H1 (cell line): ENCODE results near the gene TOB1. TPM values are rescaled to one million over a fixed set of nuclear protein-coding genes. Genes with fewer than 3 reads are reported as not detected.
A peak's percentile ranks its signal among the peaks of the same experiment; 100 is the strongest.

Experiments used
- CTCF ChIA-PET: fragments of 300-600 bp; sonication (Branson Sonifier 250); formaldehyde crosslinking; loops from one replicate; lab custom pipeline; 2021; ENCODE audit not compliant: partially characterized antibody; lab: Charles Lee
- POLR2A ChIA-PET: fragments of 300-600 bp; sonication (Branson Sonifier 250); formaldehyde crosslinking; loops from one replicate; lab custom pipeline; 2021; ENCODE audit warnings: inconsistent platforms; ENCODE audit not compliant: partially characterized antibody; lab: Charles Lee
- DNase-seq, 2 experiments: peaks; one replicate each; pipeline versions ENCODE4 v3.0.0 to v3.0.0-alpha.2; 2010 to 2022; ENCODE audit warnings: low spot score in 2 of 2, low read depth in 1 of 2, mixed read lengths in 1 of 2
- FAIRE-seq: peaks from 2 replicates; lab custom pipeline; 2011; peaks lifted over from hg19 to GRCh38; lab: Jason Lieb, UNC
- H2AFZ ChIP-seq: 2 replicates; pipeline ENCODE4 v1.8.1; 2012; ENCODE audit warnings: low read length, inconsistent platforms
- H2AK5ac ChIP-seq: 2 replicates; pipeline ENCODE4 v1.6.1; 2013; ENCODE audit warnings: low read depth, low read length
- H2BK120ac ChIP-seq: replicated peaks from 2 replicates; pipeline ENCODE3; 2013; ENCODE audit warnings: low read depth, low read length, inconsistent platforms
- H2BK12ac ChIP-seq: 2 replicates; pipeline ENCODE4 v1.6.1; 2013; ENCODE audit warnings: low read depth, low read length
- H2BK15ac ChIP-seq: 2 replicates; pipeline ENCODE4 v1.6.1; 2013; ENCODE audit warnings: low read length
- H2BK20ac ChIP-seq: 2 replicates; pipeline ENCODE4 v1.6.1; 2013; ENCODE audit warnings: low read length
- H2BK5ac ChIP-seq: 2 replicates; pipeline ENCODE4 v1.6.1; 2013; ENCODE audit warnings: low read depth, low read length
- H3K14ac ChIP-seq: 2 replicates; pipeline ENCODE4 v1.6.1; 2013; ENCODE audit warnings: inconsistent platforms; ENCODE audit not compliant: insufficient read length
- H3K18ac ChIP-seq: 2 replicates; pipeline ENCODE4 v1.6.1; 2013; ENCODE audit warnings: low read length; ENCODE audit errors: extremely low read depth
- H3K23ac ChIP-seq: 2 replicates; pipeline ENCODE4 v1.6.1; 2013; ENCODE audit warnings: inconsistent platforms; ENCODE audit not compliant: insufficient read length
- H3K23me2 ChIP-seq: 2 replicates; pipeline ENCODE4 v1.6.1; 2013; ENCODE audit warnings: low read depth, low read length
- H3K27ac ChIP-seq: 2 replicates; pipeline ENCODE4 v1.6.1; 2011; ENCODE audit warnings: low read depth, low read length, inconsistent platforms
- H3K27me3 ChIP-seq, 4 experiments: replicated peaks in 1 of 4; 1 replicate in 1 of 4; 2 replicates in 3 of 4; pipeline versions ENCODE4 v1.6.1 to v1.8.1; 2011 to 2013; ENCODE audit warnings: low read length in 3 of 4, mild to moderate bottlenecking in 3 of 4, inconsistent platforms in 2 of 4, mixed read lengths in 2 of 4, moderate library complexity in 1 of 4; ENCODE audit not compliant: control insufficient read depth in 3 of 4, insufficient read depth in 3 of 4; ENCODE audit errors: extremely low read depth in 1 of 4
- H3K36me3 ChIP-seq, 4 experiments: 2 replicates each; pipeline versions ENCODE4 v1.6.1 to v1.8.1; 2011 to 2013; ENCODE audit warnings: mild to moderate bottlenecking in 4 of 4, low read length in 3 of 4, moderate library complexity in 2 of 4, control low read depth in 1 of 4, inconsistent platforms in 1 of 4; ENCODE audit not compliant: insufficient read depth in 4 of 4, control insufficient read depth in 2 of 4
- H3K4ac ChIP-seq: replicated peaks from 2 replicates; pipeline ENCODE3; 2013; ENCODE audit warnings: low read length, low read depth, mixed read lengths, inconsistent platforms; ENCODE audit not compliant: insufficient read length
- H3K4me1 ChIP-seq, 4 experiments: replicated peaks in 1 of 4; 1 replicate in 1 of 4; 2 replicates in 3 of 4; pipeline versions ENCODE4 v1.6.1 to v1.8.1; 2011 to 2013; ENCODE audit warnings: low read length in 3 of 4, inconsistent platforms in 2 of 4, mixed read lengths in 1 of 4; ENCODE audit not compliant: insufficient read depth in 4 of 4, control insufficient read depth in 3 of 4
- H3K4me2 ChIP-seq, 2 experiments: 2 replicates each; pipeline versions ENCODE4 v1.6.1 to v1.8.1; 2011 to 2013; ENCODE audit warnings: low read depth in 2 of 2, low read length in 2 of 2, control low read depth in 1 of 2, inconsistent platforms in 1 of 2, mild to moderate bottlenecking in 1 of 2; ENCODE audit not compliant: insufficient read depth in 1 of 2
- H3K4me3 ChIP-seq, 4 experiments: fragments of 200-600, 300-600 bp in 1 of 4; sonication (generic), shearing (Covaris generic), sonication (Bioruptor Twin) in 1 of 4; 2 replicates each; pipeline versions ENCODE4 v1.5.1 to v1.8.1; 2011 to 2016; ENCODE audit warnings: low read length in 4 of 4, low read depth in 3 of 4, control low read depth in 2 of 4, inconsistent platforms in 2 of 4, mild to moderate bottlenecking in 2 of 4, mixed read lengths in 1 of 4, moderate library complexity in 1 of 4; ENCODE audit not compliant: insufficient read depth in 2 of 4; ENCODE audit errors: extremely low read depth in 1 of 4
- H3K56ac ChIP-seq: replicated peaks from 2 replicates; pipeline ENCODE3; 2013; ENCODE audit warnings: low read depth, mild to moderate bottlenecking, mixed read lengths, low read length, inconsistent platforms; ENCODE audit not compliant: insufficient read length
- H3K79me1 ChIP-seq: 2 replicates; pipeline ENCODE4 v1.6.1; 2013; ENCODE audit warnings: low read depth, low read length, control low read depth
- H3K79me2 ChIP-seq, 2 experiments: 2 replicates each; pipeline versions ENCODE4 v1.6.1 to v1.8.1; 2012 to 2013; ENCODE audit warnings: low read length in 2 of 2, mild to moderate bottlenecking in 2 of 2, inconsistent platforms in 1 of 2; ENCODE audit not compliant: insufficient read depth in 2 of 2, control insufficient read depth in 1 of 2
- H3K9ac ChIP-seq, 4 experiments: replicated peaks in 1 of 4; 1 replicate in 1 of 4; 2 replicates in 3 of 4; pipeline versions ENCODE4 v1.6.1 to v1.8.1; 2011 to 2013; ENCODE audit warnings: low read depth in 3 of 4, low read length in 3 of 4, control low read depth in 2 of 4, mild to moderate bottlenecking in 2 of 4, moderate library complexity in 2 of 4, inconsistent platforms in 1 of 4; ENCODE audit errors: extremely low read depth in 1 of 4
- H3K9me3 ChIP-seq, 2 experiments: 2 replicates each; pipeline versions ENCODE4 v1.6.1 to v1.8.1; 2012 to 2013; ENCODE audit warnings: mild to moderate bottlenecking in 2 of 2, moderate library complexity in 2 of 2, control low read depth in 1 of 2, inconsistent platforms in 1 of 2, low read depth in 1 of 2, low read length in 1 of 2, mixed read lengths in 1 of 2; ENCODE audit not compliant: insufficient read depth in 2 of 2
- H4K20me1 ChIP-seq, 2 experiments: replicated peaks in 1 of 2; 2 replicates each; pipeline versions ENCODE3 to v1.8.1; 2011 to 2013; ENCODE audit warnings: inconsistent platforms in 2 of 2, low read length in 2 of 2, mild to moderate bottlenecking in 1 of 2; ENCODE audit not compliant: insufficient read depth in 2 of 2, control insufficient read depth in 1 of 2
- H4K5ac ChIP-seq: 2 replicates; pipeline ENCODE4 v1.6.1; 2013; ENCODE audit warnings: low read length, low read depth, mixed read lengths, inconsistent platforms; ENCODE audit not compliant: insufficient read length
- H4K8ac ChIP-seq: 2 replicates; pipeline ENCODE4 v1.8.0; 2013; ENCODE audit warnings: mild to moderate bottlenecking, moderate library complexity, low read length, inconsistent platforms; ENCODE audit not compliant: insufficient read depth; ENCODE audit errors: extremely low read depth
- H4K91ac ChIP-seq: replicated peaks from 2 replicates; pipeline ENCODE3; 2013; ENCODE audit warnings: low read length, mixed read lengths, inconsistent platforms; ENCODE audit not compliant: insufficient read length
- PHF8 ChIP-seq: fragments of 200-600 bp; sonication (generic); conservative IDR thresholded peaks from 2 replicates; pipeline ENCODE4 v1.7.1; 2012; ENCODE audit warnings: low read depth, mild to moderate bottlenecking, inconsistent platforms, low read length, moderate library complexity
- POLR2AphosphoS5 ChIP-seq: IDR thresholded peaks from 2 replicates; pipeline ENCODE4 v1.6.1; 2011; ENCODE audit warnings: low read depth, low read length
- RAD21 ChIP-seq, 2 experiments: IDR thresholded peaks in 1 of 2; conservative IDR thresholded peaks in 1 of 2; 2 replicates each; pipeline ENCODE4 v1.6.1; 2011; ENCODE audit warnings: low read depth in 2 of 2, low read length in 2 of 2, improper control_type of control experiment in 1 of 2, inconsistent platforms in 1 of 2, mild to moderate bottlenecking in 1 of 2, moderate library complexity in 1 of 2
- WGBS, 2 experiments: shearing (Covaris generic) in 1 of 2; methylation state at CpG; one replicate each; pipeline versions ENCODE4 v1.1.6 to v1.1.7; 2013 to 2015; ENCODE audit warnings: low lambda C conversion rate in 2 of 2, mixed read lengths in 2 of 2, inconsistent platforms in 1 of 2, low coverage in 1 of 2, missing lambda C conversion rate in 1 of 2; ENCODE audit not compliant: insufficient replicate concordance in 2 of 2, insufficient coverage in 1 of 2, insufficient read length in 1 of 2; ENCODE audit errors: extremely low coverage in 1 of 2, missing lambda C conversion rate in 1 of 2; 5-methylcytosine and 5-hydroxymethylcytosine counted together
- polyA plus RNA-seq, 7 experiments: library from polyadenylated mRNA; depleted of rRNA in 3 of 7; stranded (reverse) in 5 of 7; unstranded in 2 of 7; fragments of >200 nt in 5 of 7; fragments of 200-250 nt in 2 of 7; gene quantifications; 1 replicate in 5 of 7; 2 replicates in 1 of 7; 4 replicates in 1 of 7; pipeline versions ENCODE4 v1.2.1 to v1.2.3, GENCODE V29; 2011 to 2013; ENCODE audit warnings: missing spikeins in 2 of 7, mixed read lengths in 2 of 7
- total RNA-seq: library from RNA; stranded (reverse); fragmentation: NEBNext Ultra II Directional; extraction: Animal tissue kit (Norgen Biotek cat#: 25700); gene quantifications from 2 replicates; pipeline ENCODE4 v1.2.1, GENCODE V29; 2021

TOB1 gene
- total and polyA plus RNA-seq, 2 of the 8 experiments (the other 6 are each of a cell fraction or from before 2014, with no cell fraction given) = 14.4 to 20.8 TPM

DNA sequence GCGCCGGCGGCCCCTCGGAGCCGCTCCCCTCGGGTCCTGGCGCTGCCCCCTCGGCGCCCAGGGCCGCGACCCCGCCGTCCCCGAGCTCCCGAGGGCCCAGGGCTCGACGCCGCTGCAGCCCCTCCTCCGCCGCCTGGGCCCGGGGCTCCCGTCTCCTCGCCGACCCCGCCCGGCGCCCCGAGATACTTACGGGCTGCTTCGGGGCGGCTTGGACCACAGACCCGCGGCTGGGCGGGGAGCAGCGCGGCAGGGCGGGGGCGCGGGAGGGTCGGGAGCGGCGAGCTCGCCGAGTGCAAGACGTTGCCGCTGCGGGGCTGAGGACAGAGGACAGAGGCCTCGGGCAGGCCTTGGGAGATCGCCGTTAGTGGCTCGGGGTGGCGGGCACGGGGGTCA lies 290 bp downstream of the TOB1 start:
- peaks cover 0 to 14% (median 4%) of the 10 kb centered on the region in 4 experiments; a peak in 4 of 8 replicates for H3K36me3 ChIP-seq
- peak overlapping the region; percentile 73 for H4K8ac ChIP-seq
- no peak overlapping the region for H3K23ac ChIP-seq
- H3K4me1 ChIP-seq = peaks cover 0 to 2% (median 0%) of the 10 kb centered on the region in 4 experiments; a peak in 3 of 7 replicates
- H3K4ac ChIP-seq = no peak overlapping the region
- H3K9me3 ChIP-seq = no peaks in the 10 kb centered on the region
- no peak overlapping the region for H2AFZ ChIP-seq
- ChIA-PET CTCF (interaction anchor here (1.1 to 31.7 kb wide), 5 partner anchors 15 to 83 kb away, joined by 3 to 735 read pairs (median 6); no protein-coding TSS in a partner anchor), POLR2A (interaction anchor here (0.7 to 9.7 kb wide), 49 partner anchors 8 to 332 kb away, joined by 3 to 308 read pairs (median 6); partner anchors contain the start of genes LUC7L3, NME1, NME2 and SPAG9)
- TF ChIP-seq PHF8 (peak; percentile 75), RAD21 (IDR thresholded peaks at IDR 0.05 in 1 of 2, conservative IDR thresholded peaks at IDR 0.05 in 1 of 2; ENCODE audit: low read depth in 2 of 2, low read length in 2 of 2) (0 out of 4 replicates have a peak, but pooled peaks of 1 of the 2 experiments have one; percentile 1), POLR2AphosphoS5 (no peak; the same call in 1 of the 2 replicates)
- H2BK120ac ChIP-seq = no peak overlapping the region
- peak overlapping the region; percentile 61 to 83 for H3K4me2 ChIP-seq
- no peak overlapping the region for H3K14ac ChIP-seq
- H2AK5ac ChIP-seq = no peak overlapping the region
- peak overlapping the region; percentile 68; the same call in 1 of the 2 replicates for H2BK5ac ChIP-seq
- no peak overlapping the region for H2BK15ac ChIP-seq
- H4K5ac ChIP-seq = peak overlapping the region; percentile 89
- H3K23me2 ChIP-seq = peaks cover 4% of the 10 kb centered on the region; the same call in 1 of the 2 replicates
- no peak for FAIRE-seq
- H3K56ac ChIP-seq = no peak overlapping the region
- no peak overlapping the region; the same call in 1 of the 2 replicates for H3K18ac ChIP-seq
- H2BK20ac ChIP-seq = no peak overlapping the region
- peak overlapping the region; percentile 77 to 99 (median 88) for H3K4me3 ChIP-seq
- no peak for DNase-seq
- WGBS, 2 experiments = 3% methylated on average over 8 of the region's 53 CpGs; no CpG with 5 or more reads in 1 of the 2 experiments
- H3K27ac ChIP-seq = peak overlapping the region; percentile 83; the same call in 1 of the 2 replicates
- H4K91ac ChIP-seq = no peak overlapping the region
- H3K79me2 ChIP-seq = peaks cover 0 to 37% of the 10 kb centered on the region in 2 experiments; a peak in 3 of 4 replicates
- H3K9ac ChIP-seq = peak overlapping the region; percentile 83 to 97 (median 86)
- peaks cover 7 to 12% of the 10 kb centered on the region in 2 experiments for H4K20me1 ChIP-seq
- no peak overlapping the region for H2BK12ac ChIP-seq
- H3K79me1 ChIP-seq = no peaks in the 10 kb centered on the region
- H3K27me3 ChIP-seq = no peaks in the 10 kb centered on the region
